Astrocyte (in vitro differentiated cells and primary cell): Measurements from ENCODE around the gene CD300E. TPM values are rescaled to one million over a fixed set of nuclear protein-coding genes. Genes with fewer than 3 reads are reported as not detected.
"Not testable (repeated sequence)": the region's sequence is repeated elsewhere in the genome, so short reads cannot be mapped to it uniquely, and the experiment has no call there.

ENCODE experiments used
- DNase-seq: peaks from one replicate; pipeline ENCODE4 v3.0.0-alpha.2; 2010; ENCODE audit warnings: low read depth
- FAIRE-seq: peaks from 2 replicates; lab custom pipeline; 2011; peaks lifted over from hg19 to GRCh38; lab: Jason Lieb, UNC
- H2AFZ ChIP-seq: 2 replicates; pipeline ENCODE4 v1.6.0; 2012; ENCODE audit warnings: low read depth, low read length, inconsistent platforms
- H3K27ac ChIP-seq: 2 replicates; pipeline ENCODE4 v1.5.1; 2011; ENCODE audit warnings: low read depth, low read length, inconsistent platforms
- H3K27me3 ChIP-seq: 2 replicates; pipeline ENCODE4 v1.6.0; 2011; ENCODE audit warnings: low read length, inconsistent platforms; ENCODE audit not compliant: insufficient read depth
- H3K36me3 ChIP-seq: 2 replicates; pipeline ENCODE4 v1.5.1; 2011; ENCODE audit warnings: low read length, inconsistent platforms; ENCODE audit not compliant: insufficient read depth
- H3K4me1 ChIP-seq: 2 replicates; pipeline ENCODE4 v1.5.1; 2011; ENCODE audit warnings: low read length, inconsistent platforms; ENCODE audit not compliant: insufficient read depth
- H3K4me2 ChIP-seq: 2 replicates; pipeline ENCODE4 v1.6.0; 2012; ENCODE audit warnings: low read length, inconsistent platforms
- H3K4me3 ChIP-seq: 2 replicates; pipeline ENCODE4 v1.5.1; 2011; ENCODE audit warnings: low read depth, mild to moderate bottlenecking, low read length, inconsistent platforms; ENCODE audit not compliant: insufficient read depth
- H3K79me2 ChIP-seq: 2 replicates; pipeline ENCODE4 v1.6.0; 2012; ENCODE audit warnings: mild to moderate bottlenecking, low read length, inconsistent platforms; ENCODE audit not compliant: insufficient read depth
- H3K9ac ChIP-seq: 2 replicates; pipeline ENCODE4 v1.6.0; 2012; ENCODE audit warnings: mild to moderate bottlenecking, low read length, inconsistent platforms
- H3K9me3 ChIP-seq: 2 replicates; pipeline ENCODE4 v1.5.1; 2012; ENCODE audit warnings: low read depth, mild to moderate bottlenecking, low read length, inconsistent platforms; ENCODE audit not compliant: insufficient read depth
- H4K20me1 ChIP-seq: 2 replicates; pipeline ENCODE4 v1.6.0; 2012; ENCODE audit warnings: low read length, inconsistent platforms; ENCODE audit not compliant: insufficient read depth
- H3K27ac Mint-ChIP-seq: one replicate; pipeline ENCODE4 v1.8.0; 2021; ENCODE audit warnings: mild to moderate bottlenecking, mixed read lengths; ENCODE audit not compliant: unreplicated experiment
- H3K27me3 Mint-ChIP-seq: one replicate; pipeline ENCODE4 v1.8.0; 2021; ENCODE audit warnings: low read depth, mixed read lengths; ENCODE audit not compliant: unreplicated experiment
- H3K36me3 Mint-ChIP-seq: one replicate; pipeline ENCODE4 v1.8.0; 2021; ENCODE audit warnings: low read depth, mixed read lengths; ENCODE audit not compliant: unreplicated experiment
- H3K4me1 Mint-ChIP-seq: one replicate; pipeline ENCODE4 v1.8.0; 2021; ENCODE audit warnings: low read depth, mixed read lengths; ENCODE audit not compliant: unreplicated experiment
- H3K4me3 Mint-ChIP-seq: one replicate; pipeline ENCODE4 v1.8.0; 2021; ENCODE audit warnings: mild to moderate bottlenecking, moderate library complexity, mixed read lengths; ENCODE audit not compliant: unreplicated experiment
- H3K9me3 Mint-ChIP-seq: one replicate; pipeline ENCODE4 v1.8.0; 2021; ENCODE audit warnings: mild to moderate bottlenecking, mixed read lengths; ENCODE audit not compliant: unreplicated experiment
- CTCF ChIP-seq: IDR thresholded peaks from 2 replicates; pipeline ENCODE4 v1.5.1; 2011; ENCODE audit warnings: low read depth, mild to moderate bottlenecking, inconsistent platforms, low read length, moderate library complexity; ENCODE audit not compliant: insufficient read depth
- EZH2 ChIP-seq: IDR thresholded peaks from 2 replicates; pipeline ENCODE4 v1.6.1; 2012; ENCODE audit warnings: mild to moderate bottlenecking, low read length, inconsistent platforms; ENCODE audit not compliant: insufficient read depth
- total RNA-seq: library from RNA; stranded (reverse); gene quantifications from 2 replicates; pipeline ENCODE4 v1.2.1, GENCODE V29; 2021

CD300E gene
- total RNA-seq, 1 donor from 2014 or later, result not detected

DNA sequence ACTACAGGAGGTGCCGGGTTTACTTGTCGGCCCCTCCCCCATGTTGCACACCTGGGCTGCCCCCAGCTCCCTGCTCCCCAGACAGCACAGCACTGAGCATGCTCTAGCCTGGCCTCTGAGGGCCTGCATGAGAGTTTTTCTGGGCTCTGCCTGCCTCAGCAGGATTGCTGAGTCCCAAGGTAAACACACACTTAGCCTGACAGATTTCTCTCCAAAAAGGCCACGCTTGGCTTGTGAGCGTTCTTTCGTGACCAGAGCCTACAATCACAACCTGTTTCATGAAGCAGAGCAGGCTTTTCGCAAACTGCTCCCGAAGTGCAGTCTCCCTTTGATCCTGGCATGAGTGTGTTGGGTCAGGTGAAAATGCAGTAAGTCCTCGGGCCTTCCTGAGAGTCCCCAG is 9.8 kb upstream of the CD300E start:
- Histone ChIP-seq H3K27ac (no peak overlapping the region), H3K27me3 (no peaks in the 10 kb centered on the region), H3K36me3 (no peaks in the 10 kb centered on the region), H2AFZ (no peak overlapping the region), H3K9me3 (no peaks in the 10 kb centered on the region), H3K79me2 (no peaks in the 10 kb centered on the region), H3K4me1 (no peaks in the 10 kb centered on the region), H3K9ac (no peak overlapping the region), H3K4me3 (no peak overlapping the region), H4K20me1 (no peaks in the 10 kb centered on the region), H3K4me2 (no peak overlapping the region)
- no peak for DNase-seq
- Mint-ChIP-seq H3K4me3 (no peak overlapping the region), H3K4me1 (peaks cover 15% of the 10 kb centered on the region), H3K36me3 (no peaks in the 10 kb centered on the region), H3K9me3 (no peaks in the 10 kb centered on the region), H3K27ac (no peak overlapping the region), H3K27me3 (peaks cover 10% of the 10 kb centered on the region)
- no peak for FAIRE-seq
- TF ChIP-seq CTCF, result no peak
- no peak for TF ChIP-seq EZH2

DNA sequence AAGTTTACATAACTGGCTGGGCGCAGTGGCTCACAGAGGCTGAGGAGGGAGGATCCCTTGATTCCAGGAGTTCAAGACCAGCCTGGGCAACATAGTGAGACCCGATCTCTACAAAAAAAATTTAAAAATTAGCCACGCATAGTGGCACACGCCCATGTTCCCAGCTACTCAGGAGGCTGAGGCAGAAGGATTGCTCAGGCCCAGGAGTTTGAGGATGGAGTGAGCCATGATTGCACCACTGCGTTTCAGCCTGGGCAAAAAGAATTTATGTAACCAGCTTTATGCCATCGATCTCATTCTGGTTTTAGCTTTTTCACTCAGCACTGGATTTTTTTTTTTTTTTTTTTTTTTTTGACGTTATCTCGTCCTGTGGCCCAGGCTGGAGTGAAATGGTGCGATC is 9.1 kb upstream of the CD300E start:
- Mint-ChIP-seq H3K4me3 (no peak overlapping the region), H3K27ac (no peak overlapping the region), H3K27me3 (peaks cover 13% of the 10 kb centered on the region), H3K36me3 (no peaks in the 10 kb centered on the region), H3K9me3 (peaks cover 4% of the 10 kb centered on the region), H3K4me1 (peaks cover 15% of the 10 kb centered on the region)
- no peaks in the 10 kb centered on the region for H3K4me1 ChIP-seq
- no peaks in the 10 kb centered on the region for H3K79me2 ChIP-seq
- DNase-seq, result no peak
- H3K9ac ChIP-seq, result no peak overlapping the region
- no peaks in the 10 kb centered on the region for H4K20me1 ChIP-seq
- no peak overlapping the region for H3K4me2 ChIP-seq
- H3K27ac ChIP-seq, result no peak overlapping the region
- TF ChIP-seq EZH2 (no peak), CTCF (no peak)
- no peak overlapping the region for H3K4me3 ChIP-seq
- FAIRE-seq, result no peak
- H3K36me3 ChIP-seq, result no peaks in the 10 kb centered on the region
- no peaks in the 10 kb centered on the region for H3K9me3 ChIP-seq
- H3K27me3 ChIP-seq, result no peaks in the 10 kb centered on the region
- H2AFZ ChIP-seq, result no peak overlapping the region

- H3K4me1 Mint-ChIP-seq, result peaks cover 15% of the 10 kb centered on the region
- Histone ChIP-seq H3K36me3 (no peaks in the 10 kb centered on the region), H3K4me3 (no peak overlapping the region), H3K79me2 (no peaks in the 10 kb centered on the region), H3K4me1 (no peaks in the 10 kb centered on the region), H3K4me2 (no peak overlapping the region), H4K20me1 (no peaks in the 10 kb centered on the region), H2AFZ (no peak overlapping the region), H3K27ac (no peak overlapping the region), H3K9me3 (no peaks in the 10 kb centered on the region), H3K9ac (no peak overlapping the region), H3K27me3 (no peaks in the 10 kb centered on the region)
- no peak overlapping the region for H3K4me3 Mint-ChIP-seq
- TF ChIP-seq EZH2 (no peak), CTCF (no peak)
- peak overlapping the region; percentile 12 for H3K27ac Mint-ChIP-seq
- FAIRE-seq, result no peak
- H3K9me3 Mint-ChIP-seq, result peaks cover 5% of the 10 kb centered on the region
- no peak for DNase-seq
- peaks cover 22% of the 10 kb centered on the region for H3K27me3 Mint-ChIP-seq
- no peaks in the 10 kb centered on the region for H3K36me3 Mint-ChIP-seq
Measured at GRCh38 chr17:74631468-74632450, 8.2 kb upstream of the CD300E start.

GRCh38 chr17:74630251-74630650 is 6.7 kb upstream of the CD300E start:
- H3K4me1 Mint-ChIP-seq, result peaks cover 11% of the 10 kb centered on the region
- H3K27me3 Mint-ChIP-seq, result peaks cover 35% of the 10 kb centered on the region
- not testable (repeated sequence) for H3K36me3 Mint-ChIP-seq, H3K4me3 Mint-ChIP-seq, H3K36me3 ChIP-seq, H4K20me1 ChIP-seq, DNase-seq, H3K27ac ChIP-seq, H3K4me2 ChIP-seq, H3K27me3 ChIP-seq, H3K4me1 ChIP-seq, H2AFZ ChIP-seq, FAIRE-seq, H3K79me2 ChIP-seq, H3K9ac ChIP-seq, H3K9me3 ChIP-seq, H3K4me3 ChIP-seq, H3K27ac Mint-ChIP-seq
- peaks cover 12% of the 10 kb centered on the region for H3K9me3 Mint-ChIP-seq
